ENCODE measurements around the gene POU2F1.
"Not testable (repeated sequence)": the region's sequence is repeated elsewhere in the genome, so short reads cannot be mapped to it uniquely, and the experiment has no call there.

The POU2F1 gene

GRCh38 chr1:167221738-167222610, 1.3 kb downstream of the POU2F1 start:
- Histone ChIP-seq H3K36me3 (ENCODE audit: control insufficient read depth in 1 of 2, insufficient read depth in 2 of 2, low read depth in 1 of 2, low read length in 2 of 2) (no peaks in the 10 kb centered on the region), H2BK120ac (ENCODE audit: low read depth, low read length) (peak overlapping the region; percentile 49), H3K4me1 (ENCODE audit: control insufficient read depth, insufficient read depth, low read depth, low read length) (peaks cover 2% of the 10 kb centered on the region), H3K27ac (ENCODE audit: low read length, poor library complexity, severe bottlenecking) (peak overlapping the region; percentile 82), H3K4me3 (ENCODE audit: insufficient read depth in 1 of 2, low read depth in 1 of 2, low read length in 2 of 2) (peak overlapping the region; percentile 81 to 88), H3K23ac (ENCODE audit: low read length in 2 of 2) (peak overlapping the region in 1 of 2 experiments; percentile 89), H2AFZ (ENCODE audit: low read depth, low read length) (peak overlapping the region; percentile 88), H3K14ac (ENCODE audit: low read length in 2 of 2) (peak overlapping the region in 1 of 2 experiments; percentile 91), H3K9me3 (ENCODE audit: control insufficient read depth, low read length) (no peaks in the 10 kb centered on the region), H2BK15ac (ENCODE audit: low read depth, poor library complexity, severe bottlenecking) (no peak overlapping the region), H3K27me3 (ENCODE audit: control insufficient read depth in 1 of 2, insufficient read depth in 1 of 2, low read length in 2 of 2) (no peaks in the 10 kb centered on the region), H2BK5ac (ENCODE audit: low read depth, low read length, poor library complexity, severe bottlenecking) (peak overlapping the region; percentile 62), H4K91ac (ENCODE audit: low read length) (no peak overlapping the region), H2AK5ac (ENCODE audit: low read length, severe bottlenecking) (no peak overlapping the region), H3K4ac (ENCODE audit: low read depth in 1 of 2, low read length in 2 of 2) (peak overlapping the region in 1 of 2 experiments; percentile 69), H3K4me2 (ENCODE audit: low read length, poor library complexity, severe bottlenecking) (peak overlapping the region; percentile 96), H3K79me1 (replicated peaks; ENCODE audit: low read length, poor library complexity, severe bottlenecking) (peaks cover 3% of the 10 kb centered on the region), H2BK12ac (ENCODE audit: low read length in 2 of 2) (no peak overlapping the region), H3K9ac (ENCODE audit: low read length) (peak overlapping the region; percentile 94), H3K18ac (ENCODE audit: low read depth in 1 of 2, low read length in 2 of 2) (peak overlapping the region; percentile 58 to 84), H4K8ac (ENCODE audit: low read length) (peak overlapping the region; percentile 75)
- WGBS = 0% methylated on average over 7 of the region's 54 CpGs
- DNase-seq = peak; percentile 90

GRCh38 chr1:167223144-167224103, 2.7 kb downstream of the POU2F1 start:
- H3K4me1 ChIP-seq (ENCODE audit: control insufficient read depth, insufficient read depth, low read depth, low read length) = peaks cover 2% of the 10 kb centered on the region
- no peaks in the 10 kb centered on the region for H3K9me3 ChIP-seq (ENCODE audit: control insufficient read depth, low read length)
- no peak overlapping the region for H3K14ac ChIP-seq (ENCODE audit: low read length in 2 of 2)
- H3K79me1 ChIP-seq (replicated peaks; ENCODE audit: low read length, poor library complexity, severe bottlenecking) = peaks cover 3% of the 10 kb centered on the region
- no peak overlapping the region for H2BK120ac ChIP-seq (ENCODE audit: low read depth, low read length)
- no peaks in the 10 kb centered on the region for H3K36me3 ChIP-seq (ENCODE audit: control insufficient read depth in 1 of 2, insufficient read depth in 2 of 2, low read depth in 1 of 2, low read length in 2 of 2)
- H3K4ac ChIP-seq (ENCODE audit: low read depth in 1 of 2, low read length in 2 of 2) = no peak overlapping the region
- H3K9ac ChIP-seq (ENCODE audit: low read length) = peak overlapping the region; percentile 94
- no peak overlapping the region for H2BK15ac ChIP-seq (ENCODE audit: low read depth, poor library complexity, severe bottlenecking)
- DNase-seq = peak; percentile 33
- H3K4me3 ChIP-seq (ENCODE audit: insufficient read depth in 1 of 2, low read depth in 1 of 2, low read length in 2 of 2) = no peak overlapping the region
- no peak overlapping the region for H3K27ac ChIP-seq (ENCODE audit: low read length, poor library complexity, severe bottlenecking)
- no peak overlapping the region for H3K18ac ChIP-seq (ENCODE audit: low read depth in 1 of 2, low read length in 2 of 2)
- H3K4me2 ChIP-seq (ENCODE audit: low read length, poor library complexity, severe bottlenecking) = no peak overlapping the region
- H2AFZ ChIP-seq (ENCODE audit: low read depth, low read length) = no peak overlapping the region
- WGBS = 76% methylated on average over 4 of the region's 10 CpGs
- H4K91ac ChIP-seq (ENCODE audit: low read length) = no peak overlapping the region
- H3K27me3 ChIP-seq (ENCODE audit: control insufficient read depth in 1 of 2, insufficient read depth in 1 of 2, low read length in 2 of 2) = no peaks in the 10 kb centered on the region
- no peak overlapping the region for H3K23ac ChIP-seq (ENCODE audit: low read length in 2 of 2)
- H2BK5ac ChIP-seq (ENCODE audit: low read depth, low read length, poor library complexity, severe bottlenecking) = no peak overlapping the region
- H2AK5ac ChIP-seq (ENCODE audit: low read length, severe bottlenecking) = no peak overlapping the region
- no peak overlapping the region for H4K8ac ChIP-seq (ENCODE audit: low read length)
- H2BK12ac ChIP-seq (ENCODE audit: low read length in 2 of 2) = no peak overlapping the region

GRCh38 chr1:167224734-167225235, 4.1 kb downstream of the POU2F1 start:
- H3K23ac ChIP-seq (ENCODE audit: low read length in 2 of 2); H2AK5ac ChIP-seq (ENCODE audit: low read length, severe bottlenecking); H2BK12ac ChIP-seq (ENCODE audit: low read length in 2 of 2); H3K79me1 ChIP-seq (replicated peaks; ENCODE audit: low read length, poor library complexity, severe bottlenecking); H3K27me3 ChIP-seq (ENCODE audit: control insufficient read depth in 1 of 2, insufficient read depth in 1 of 2, low read length in 2 of 2); H3K14ac ChIP-seq (ENCODE audit: low read length in 2 of 2); H2AFZ ChIP-seq (ENCODE audit: low read depth, low read length); H4K91ac ChIP-seq (ENCODE audit: low read length); H3K4me3 ChIP-seq (ENCODE audit: insufficient read depth in 1 of 2, low read depth in 1 of 2, low read length in 2 of 2); H3K18ac ChIP-seq (ENCODE audit: low read depth in 1 of 2, low read length in 2 of 2); H3K9me3 ChIP-seq (ENCODE audit: control insufficient read depth, low read length); H3K4me2 ChIP-seq (ENCODE audit: low read length, poor library complexity, severe bottlenecking); H2BK15ac ChIP-seq (ENCODE audit: low read depth, poor library complexity, severe bottlenecking); H2BK120ac ChIP-seq (ENCODE audit: low read depth, low read length); H3K9ac ChIP-seq (ENCODE audit: low read length); H3K4ac ChIP-seq (ENCODE audit: low read depth in 1 of 2, low read length in 2 of 2); H4K8ac ChIP-seq (ENCODE audit: low read length); H3K4me1 ChIP-seq (ENCODE audit: control insufficient read depth, insufficient read depth, low read depth, low read length); H3K36me3 ChIP-seq (ENCODE audit: control insufficient read depth in 1 of 2, insufficient read depth in 2 of 2, low read depth in 1 of 2, low read length in 2 of 2); DNase-seq; H3K27ac ChIP-seq (ENCODE audit: low read length, poor library complexity, severe bottlenecking); H2BK5ac ChIP-seq (ENCODE audit: low read depth, low read length, poor library complexity, severe bottlenecking): not testable (repeated sequence)
- 91% methylated on average over 15 of the region's 15 CpGs for WGBS

All from mesenchymal stem cell (in vitro differentiated cells and primary cell).